ENCODE results near the gene APOL3. TPM values are rescaled to one million over a fixed set of nuclear protein-coding genes. Genes with fewer than 3 reads are reported as not detected.

APOL3 gene
- total RNA-seq, 1 experiment from 2014 or later, result not detected

DNA sequence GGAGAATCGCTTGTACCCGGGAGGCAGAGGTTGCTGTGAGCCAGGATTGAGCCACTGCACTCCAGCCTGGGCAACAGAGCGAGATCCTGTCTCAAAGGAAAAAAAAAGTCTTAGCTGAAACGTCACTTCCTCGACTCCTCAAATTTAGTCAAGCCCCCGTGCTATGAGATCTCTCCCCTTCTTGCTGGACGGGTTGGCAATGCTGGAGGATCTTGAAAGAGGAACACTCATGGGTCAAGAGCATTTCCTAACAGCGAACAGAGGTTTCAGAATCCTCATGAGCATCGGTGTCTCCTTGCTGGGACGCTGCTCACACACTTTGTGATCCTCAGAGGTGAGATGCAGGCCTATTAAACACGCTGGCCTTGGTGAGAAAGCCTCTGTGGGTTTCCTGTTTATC, 35.9 kb downstream of the APOL3 start:
- Histone ChIP-seq H3K79me1 (ENCODE audit: insufficient read depth, low read depth, low read length, poor library complexity, severe bottlenecking) (no peaks in the 10 kb centered on the region), H3K23me2 (ENCODE audit: insufficient read length, low read depth, low read length, poor library complexity, severe bottlenecking) (no peaks in the 10 kb centered on the region)
- H3K27ac Mint-ChIP-seq, result no peak overlapping the region

More for the DNA sequence above, 35.9 kb downstream of the APOL3 start:
- peaks cover 23 to 25% of the 10 kb centered on the region in 2 experiments for H3K4me1 Mint-ChIP-seq
- Histone ChIP-seq H3K56ac (ENCODE audit: insufficient read length, low read depth, low read length) (no peak overlapping the region), H2BK12ac (ENCODE audit: insufficient read length, low read depth, low read length) (no peak overlapping the region), H4K8ac (replicated peaks; ENCODE audit: insufficient read length, low read depth, low read length) (no peak overlapping the region), H3K4ac (ENCODE audit: low read depth, low read length) (no peak overlapping the region), H2AFZ (ENCODE audit: low read length) (no peak overlapping the region), H2BK15ac (ENCODE audit: low read depth, low read length) (no peak overlapping the region), H3K4me1 (ENCODE audit: insufficient read depth, low read length) (0 out of 2 replicates have a peak, but pooled peaks cover 4% of the 10 kb centered on the region), H2BK120ac (ENCODE audit: low read depth, low read length, poor library complexity, severe bottlenecking) (no peak overlapping the region), H3T11ph (ENCODE audit: low read length) (no peak overlapping the region), H3K27me3 (ENCODE audit: insufficient read depth, low read length) (no peaks in the 10 kb centered on the region), H3K9me3 (ENCODE audit: control insufficient read depth, low read depth, low read length) (no peaks in the 10 kb centered on the region), H4K91ac (ENCODE audit: insufficient read length, low read depth, low read length) (no peak overlapping the region), H4K20me1 (ENCODE audit: control insufficient read depth, insufficient read depth, insufficient read length) (no peaks in the 10 kb centered on the region), H2BK20ac (ENCODE audit: low read depth, low read length, poor library complexity, severe bottlenecking) (no peak overlapping the region), H3K18ac (ENCODE audit: insufficient read length, low read depth, low read length) (no peak overlapping the region), H3K9ac (ENCODE audit: extremely low read depth, insufficient read length, low read length) (no peak overlapping the region), H4K5ac (ENCODE audit: insufficient read length, low read depth, low read length) (no peak overlapping the region), H2BK5ac (ENCODE audit: insufficient read length, low read length) (no peak overlapping the region), H3K23ac (ENCODE audit: insufficient read length, low read depth, low read length) (no peak overlapping the region), H3K4me2 (ENCODE audit: insufficient read depth, insufficient read length, low read length) (no peak overlapping the region), H3K14ac (ENCODE audit: insufficient read depth, low read length) (no peak overlapping the region), H3K79me2 (ENCODE audit: insufficient read depth, low read length) (no peaks in the 10 kb centered on the region), H2AK5ac (ENCODE audit: insufficient read length, low read length) (no peak overlapping the region), H3K27ac (ENCODE audit: insufficient read length, low read depth, low read length) (no peak overlapping the region)
- H3K9me3 Mint-ChIP-seq, result no peaks in the 10 kb centered on the region
- DNase-seq, result no peak
- H3K27me3 Mint-ChIP-seq (ENCODE audit: low read depth), result peaks cover 37% of the 10 kb centered on the region
- no peaks in the 10 kb centered on the region for H3K36me3 Mint-ChIP-seq (ENCODE audit: insufficient read depth in 1 of 3, low read depth in 3 of 3)
- TF ChIP-seq CTCF (conservative IDR thresholded peaks at IDR 0.05), result no peak
- H3K4me3 Mint-ChIP-seq, result no peak overlapping the region
- no CpG with 5 or more reads among the region's 11 CpGs for WGBS (ENCODE audit: extremely low coverage, insufficient read length, low lambda C conversion rate)
